ENCODE data around the gene MTRR.
A peak's percentile ranks its signal among the peaks of the same experiment; 100 is the strongest.

Gene MTRR

DNA sequence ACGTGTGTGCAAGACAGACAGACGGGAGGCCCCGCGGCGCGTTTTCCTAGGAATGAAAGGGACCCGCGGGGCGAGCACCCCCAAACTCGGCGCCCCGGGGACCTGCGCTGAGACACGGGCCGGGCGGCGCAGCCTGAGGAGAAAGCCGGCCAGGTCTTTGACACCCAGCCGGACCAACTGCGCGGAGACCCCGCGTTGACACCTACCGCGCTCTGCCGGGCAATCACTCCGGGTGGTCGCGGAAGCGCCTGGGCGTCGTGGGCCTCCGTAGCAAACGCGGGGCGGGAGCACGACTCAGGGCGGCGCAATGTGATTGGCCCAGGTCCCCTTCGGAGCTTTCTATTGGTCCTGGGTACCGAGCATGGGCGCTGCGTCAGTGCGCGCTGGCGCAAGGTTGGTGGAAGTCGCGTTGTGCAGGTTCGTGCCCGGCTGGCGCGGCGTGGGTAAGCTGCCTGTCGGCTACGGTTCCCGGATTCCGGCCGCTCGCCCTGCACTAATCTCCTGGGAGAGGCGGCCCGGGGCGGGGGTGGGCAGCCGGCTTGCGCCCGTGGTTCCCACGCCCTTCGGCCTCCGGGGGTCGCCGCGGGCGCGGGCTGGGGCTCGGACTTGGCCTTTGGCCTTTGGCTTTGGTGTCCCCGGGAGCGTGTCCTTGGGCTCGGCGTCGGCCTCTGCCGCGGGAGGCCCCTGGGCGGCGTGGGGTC lies at the start of gene MTRR, which contains the start of gene FASTKD3:
Gene MTRR (plus strand): TSS at position 376 of the 701 bp plus-strand sequence. CDS start 1,647 bp downstream, outside the sequence.
Gene FASTKD3 (minus strand): TSS at position 259 of the 701 bp plus-strand sequence. CDS start 948 bp downstream, outside the sequence.
- peak; percentile 91 for DNase-seq

DNA sequence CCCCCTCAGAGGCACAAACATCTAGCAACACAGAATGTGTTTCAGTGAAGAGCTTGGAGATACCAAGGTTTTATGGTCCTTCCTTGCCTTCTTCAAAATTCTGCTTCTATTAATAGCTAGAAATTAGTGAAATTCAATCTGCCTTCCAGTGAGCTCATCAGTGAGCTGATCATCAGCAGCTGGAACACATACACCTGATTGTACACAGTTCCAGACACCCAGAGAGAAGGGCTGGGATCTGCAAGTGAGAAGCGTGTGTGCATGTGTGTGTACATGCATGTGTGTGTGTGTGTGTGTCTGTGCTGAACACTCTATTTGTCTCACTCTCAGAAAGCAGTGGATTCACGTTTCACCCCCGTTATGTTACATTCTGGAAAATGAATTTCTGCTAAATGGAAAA lies 46.5 kb upstream of the MTRR start:
- no peak for DNase-seq

DNA sequence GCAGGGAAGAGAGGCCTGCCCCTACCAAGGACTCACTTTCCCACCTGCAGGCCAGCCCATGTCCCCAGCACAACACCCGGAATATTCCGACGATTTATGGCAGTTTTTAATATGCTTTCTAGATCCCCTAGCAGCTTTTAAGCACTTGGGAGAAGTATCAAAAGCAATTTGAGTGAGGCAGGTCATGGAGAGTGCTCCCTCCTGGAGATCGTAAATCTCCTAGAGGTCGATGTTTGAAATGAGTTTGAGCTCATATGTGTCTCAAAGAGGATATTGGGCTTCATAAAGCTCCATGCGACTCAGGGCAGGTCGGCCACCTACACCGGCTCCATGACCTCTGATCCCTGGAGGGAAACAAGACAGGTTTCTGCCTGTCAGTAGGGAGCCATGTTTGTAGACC lies 45.4 kb upstream of the MTRR start:
- DNase-seq: no peak

DNA sequence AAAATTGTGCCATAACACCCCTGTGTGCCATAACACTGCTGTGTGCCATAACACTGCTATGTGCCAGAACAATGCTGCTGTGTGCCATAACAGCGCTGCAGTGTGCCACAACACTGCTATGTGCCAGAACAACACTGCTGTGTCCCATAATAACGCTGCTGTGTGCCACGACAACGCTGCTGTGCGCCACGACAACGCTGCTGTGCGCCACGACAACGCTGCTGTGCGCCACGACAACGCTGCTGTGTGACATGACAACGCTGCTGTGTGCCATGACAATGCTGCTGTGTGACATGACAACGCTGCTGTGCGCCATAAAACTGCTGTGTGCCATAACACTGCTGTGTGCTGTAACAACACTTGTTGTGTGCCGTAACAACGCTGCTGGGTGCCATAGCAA lies 44.0 kb upstream of the MTRR start:
- no peak for DNase-seq

DNA sequence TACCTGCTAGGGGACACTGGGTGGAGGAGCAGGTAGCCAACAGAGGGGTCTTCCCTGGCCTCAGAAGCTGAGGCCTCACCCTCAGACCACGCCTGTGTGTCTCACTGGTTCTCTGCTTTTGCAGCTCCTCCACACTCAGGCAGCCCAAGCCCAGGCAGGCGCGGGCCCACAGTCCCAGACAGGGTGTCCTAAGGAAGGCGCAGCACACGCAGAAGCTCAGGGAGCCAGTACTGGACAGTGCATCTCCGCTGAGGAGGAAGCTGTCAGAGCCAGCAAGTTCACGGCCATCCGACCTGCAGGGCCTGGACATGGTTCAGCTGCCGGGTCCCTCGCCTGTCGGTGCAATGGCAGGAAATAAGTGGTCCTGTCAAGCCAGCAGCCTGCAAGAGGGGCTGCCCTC lies 43.3 kb upstream of the MTRR start:
- DNase-seq: no peak

DNA sequence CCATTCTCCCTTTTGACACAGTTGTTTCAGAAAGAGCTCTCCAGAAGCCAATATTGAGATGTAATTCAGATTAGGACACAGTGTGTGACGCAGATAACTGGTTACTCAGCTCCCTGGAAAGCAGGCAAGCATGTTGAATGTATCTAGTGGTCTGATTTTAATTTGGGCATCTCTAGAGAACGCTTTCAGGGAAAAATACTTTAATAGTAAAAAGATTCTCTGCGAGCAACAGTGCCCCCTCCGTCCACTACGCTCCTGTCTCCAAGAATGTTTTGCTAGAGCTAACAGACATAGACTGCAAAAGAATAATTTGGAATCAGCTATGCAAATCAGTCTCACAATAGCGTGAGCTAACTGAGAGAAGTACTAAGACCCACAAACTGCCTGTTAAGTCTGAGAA lies 41.3 kb upstream of the MTRR start:
- DNase-seq: no peak

DNA sequence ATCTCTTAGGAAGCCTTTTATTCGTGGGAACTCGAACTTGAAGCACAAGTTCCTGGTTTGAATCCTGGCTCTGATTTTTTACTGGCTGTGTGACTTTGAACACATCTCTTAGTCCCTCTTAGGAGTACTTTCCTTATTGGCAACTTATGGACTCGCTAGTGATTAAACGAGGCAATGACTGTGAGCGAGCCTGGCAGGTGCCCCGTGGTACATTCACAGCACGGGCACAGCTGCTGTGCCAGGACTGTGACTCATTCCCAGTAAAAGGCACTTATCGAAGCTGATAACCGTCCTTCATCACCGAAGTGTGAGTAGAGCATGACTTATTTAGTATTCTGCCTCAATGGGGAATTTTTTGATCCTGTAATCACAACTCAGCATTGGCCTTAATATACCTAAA lies 40.7 kb upstream of the MTRR start:
- no peak for DNase-seq

DNA sequence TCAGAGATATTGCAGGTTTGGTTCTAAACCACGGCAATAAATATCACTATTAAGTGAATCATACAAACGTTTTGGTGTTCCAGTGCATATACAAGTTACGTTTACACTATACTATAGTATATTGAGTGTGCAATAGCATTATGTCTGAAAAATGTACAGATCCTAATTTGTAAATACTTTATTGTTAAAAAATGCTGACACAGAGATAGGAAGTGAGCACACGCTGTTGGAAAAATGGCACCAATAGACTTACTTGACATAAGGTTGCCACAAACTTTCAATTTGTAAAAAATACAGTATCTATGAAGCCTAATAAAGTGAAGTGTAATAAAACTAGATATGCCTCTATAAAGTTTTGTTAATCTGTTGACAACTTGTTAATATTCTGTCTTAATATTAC lies 34.0 kb upstream of the MTRR start:
- DNase-seq: no peak

DNA sequence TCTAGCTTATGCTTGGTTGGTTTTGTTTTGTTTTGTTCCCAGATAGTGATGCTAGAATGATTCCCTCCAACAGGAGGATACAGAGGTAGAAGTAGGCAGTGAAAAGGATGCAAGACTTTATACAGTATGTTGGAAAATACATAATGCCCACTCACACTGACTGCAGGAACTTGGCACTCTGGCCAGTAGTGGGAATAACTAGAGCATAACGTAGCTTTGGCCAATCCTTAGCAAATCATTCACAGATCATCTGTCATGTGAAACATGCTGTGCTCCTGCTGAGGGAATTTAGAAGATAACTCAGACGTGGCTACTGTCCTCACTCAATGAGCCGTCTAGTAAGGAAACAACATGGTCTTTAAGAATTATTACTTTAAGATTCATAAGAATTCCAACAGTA lies 31.5 kb upstream of the MTRR start:
- no peak for DNase-seq

DNA sequence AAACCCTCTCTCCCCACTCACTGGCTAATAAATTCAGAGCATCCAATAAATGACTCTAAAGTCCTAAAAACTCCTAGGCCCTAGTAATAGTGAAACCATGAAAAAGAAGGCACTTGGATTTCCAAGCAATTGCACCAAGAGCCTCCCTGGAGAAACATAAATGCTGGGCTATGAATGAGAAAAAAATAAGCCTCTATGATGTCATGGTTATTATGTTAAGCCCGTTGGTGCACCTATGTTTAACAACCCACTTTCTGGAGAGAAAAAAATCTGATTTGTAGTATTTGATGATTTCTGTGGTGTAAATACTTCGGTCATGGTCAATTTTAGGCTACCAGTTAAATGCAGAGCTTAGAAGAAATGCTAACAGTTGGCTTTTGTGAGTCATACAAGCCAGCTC lies 26.4 kb upstream of the MTRR start:
- no peak for DNase-seq

DNA sequence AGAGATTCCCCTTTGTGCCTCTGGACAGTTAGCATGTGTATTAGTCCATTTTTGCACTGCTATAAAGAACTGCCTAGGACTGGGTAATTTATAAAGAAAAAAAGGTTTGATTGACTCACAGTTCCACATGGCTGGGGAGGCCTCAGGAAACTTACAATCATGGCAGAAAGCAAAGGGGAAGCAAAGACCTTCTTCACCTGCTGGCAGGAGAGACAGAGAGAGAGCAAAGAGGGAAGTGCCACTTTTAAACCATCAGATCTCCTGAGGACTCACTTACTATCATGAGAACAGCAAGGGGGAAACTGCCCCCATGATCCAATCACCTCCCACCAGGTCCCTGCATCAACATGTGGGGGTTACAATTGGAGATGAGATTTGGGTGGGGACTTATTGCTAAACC lies 24.0 kb upstream of the MTRR start:
- no peak for DNase-seq

DNA sequence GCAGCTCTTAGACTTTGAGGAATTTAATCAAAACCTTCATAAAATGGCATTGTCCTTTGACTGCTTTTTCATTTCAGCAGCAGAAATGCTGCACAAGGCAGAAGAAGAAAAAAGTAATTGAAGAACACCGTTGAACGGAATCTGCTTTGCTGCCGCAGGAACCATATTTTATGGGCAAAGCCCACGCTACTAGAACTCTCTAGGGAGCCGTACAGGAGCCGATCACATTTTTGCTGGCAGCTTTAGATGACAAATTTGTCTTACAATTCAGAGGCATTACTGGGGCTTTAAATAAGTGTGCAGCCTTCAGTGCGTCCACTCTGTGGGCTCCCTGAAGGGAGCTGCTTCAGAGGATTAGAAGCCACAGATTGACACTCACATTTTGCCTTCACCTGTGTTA lies 23.4 kb upstream of the MTRR start:
- DNase-seq: no peak

DNA sequence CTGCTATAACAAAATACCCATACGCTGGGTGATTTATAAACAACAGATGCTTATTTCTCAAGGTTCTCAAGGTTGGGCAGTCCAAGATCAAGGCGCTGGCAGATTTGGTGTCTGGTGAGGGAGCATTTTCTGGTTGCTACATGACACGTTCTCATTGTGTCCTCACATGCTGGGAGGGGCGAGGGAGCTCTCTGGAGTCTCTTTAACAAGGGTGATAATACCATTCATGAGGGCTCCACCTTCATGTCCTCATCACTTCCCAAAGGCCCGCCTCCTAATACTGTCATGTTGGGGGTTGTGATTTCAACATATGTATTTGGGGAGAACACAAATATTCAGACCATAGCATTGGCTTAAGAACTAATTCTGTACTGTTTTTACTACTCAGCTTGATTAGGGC lies 22.6 kb upstream of the MTRR start:
- no peak for DNase-seq

DNA sequence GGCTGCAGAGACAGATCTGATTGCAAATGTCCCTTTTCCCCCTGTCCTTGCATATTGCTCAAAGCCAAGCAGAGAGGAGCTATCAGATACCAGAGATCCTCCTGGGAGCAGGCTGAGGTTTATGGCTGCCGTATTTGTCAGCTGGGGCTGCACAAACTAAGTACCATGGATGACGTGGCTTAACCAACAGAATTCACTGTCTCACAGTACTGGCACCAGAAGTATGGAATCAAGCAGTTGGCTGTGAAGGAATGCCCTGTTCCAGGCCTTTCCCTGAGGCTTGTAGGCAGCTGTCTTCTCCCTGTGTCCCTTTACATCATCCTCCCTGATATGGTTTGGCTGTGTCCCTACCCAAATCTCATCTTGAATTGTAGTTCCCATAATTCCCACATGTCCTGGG lies 20.7 kb upstream of the MTRR start:
- no peak for DNase-seq

DNA sequence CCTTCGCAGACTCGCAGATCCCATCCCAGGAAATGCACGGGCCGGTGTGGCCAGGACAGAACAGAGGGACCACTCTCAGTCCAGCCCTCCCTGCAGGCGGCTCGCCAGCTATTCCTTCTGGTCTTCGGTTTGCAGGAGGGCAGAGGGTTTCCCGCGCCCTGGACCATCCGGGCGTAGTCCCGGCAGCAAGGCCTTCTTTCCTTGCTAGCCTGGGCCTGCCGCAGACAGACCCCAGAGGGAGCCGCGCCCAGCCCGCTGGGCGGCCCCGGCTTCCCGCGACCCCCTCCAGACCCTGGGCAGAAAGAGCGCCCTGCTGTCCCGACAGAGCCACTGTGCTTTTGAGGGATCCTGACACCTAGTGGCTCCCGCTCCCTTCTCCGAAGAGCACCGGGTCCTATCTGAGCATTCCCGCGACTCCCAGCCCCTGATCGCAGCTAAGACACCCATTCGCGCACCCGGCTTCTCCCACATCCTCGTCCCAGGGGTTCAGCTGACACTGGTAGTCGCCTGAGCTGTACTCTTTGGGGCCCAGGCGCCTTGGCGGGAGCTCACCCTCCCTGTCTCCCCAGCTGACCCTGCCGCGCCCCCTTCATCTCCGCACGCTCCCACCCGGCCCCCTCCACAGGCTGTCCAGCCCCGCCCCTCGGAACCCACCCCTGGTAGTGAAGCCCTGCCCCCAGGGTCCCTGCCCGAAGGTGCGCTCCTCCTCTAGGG lies 19.1 kb upstream of the MTRR start:
- DNase-seq: no peak

DNA sequence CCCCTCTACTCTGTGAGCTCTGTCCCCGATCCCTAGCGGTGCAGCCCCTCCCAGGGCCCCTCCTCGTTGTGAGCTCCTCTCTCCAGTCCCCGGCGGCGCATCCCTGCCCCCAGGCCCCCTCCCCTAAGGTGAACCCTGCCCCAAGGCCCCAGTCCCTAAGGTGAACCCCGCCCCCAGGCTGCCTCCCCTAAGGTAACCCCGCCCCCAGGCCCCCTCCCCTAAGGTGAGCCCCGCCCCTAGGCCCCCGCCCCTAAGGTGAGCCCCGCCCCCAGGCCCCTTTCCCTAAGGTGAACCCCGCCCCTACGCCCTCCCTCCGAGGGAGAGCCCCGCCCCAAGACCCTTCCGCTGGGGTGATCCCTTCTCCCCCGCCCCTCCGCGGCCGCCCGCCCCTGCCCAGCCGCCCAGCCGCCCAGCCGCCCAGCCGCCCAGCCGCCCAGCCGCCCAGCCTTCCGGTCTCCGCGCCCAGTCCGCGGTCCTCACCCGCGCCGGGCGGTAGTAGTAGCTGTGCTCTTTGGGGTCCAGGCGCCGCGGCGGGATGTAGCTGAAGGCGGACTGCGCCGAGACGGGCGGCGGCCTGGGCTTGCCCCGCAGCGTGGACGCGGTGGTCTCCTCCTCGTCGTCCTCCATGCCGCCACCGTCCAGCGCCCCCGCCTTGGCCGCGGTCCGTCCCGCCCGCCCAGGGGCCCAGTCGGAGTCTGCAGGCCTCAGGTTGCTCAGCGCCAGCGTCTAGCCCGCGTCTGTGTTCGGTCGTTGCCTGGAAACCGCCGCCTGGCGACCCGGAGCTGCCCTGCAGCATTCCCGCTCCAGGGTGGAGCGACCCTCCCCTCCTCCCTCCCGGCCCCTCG lies 18.3 kb upstream of the MTRR start, which contains the start of gene CFAP90:
Gene CFAP90 (minus strand): TSS at position 739 of the 845 bp plus-strand sequence. CDS start 112 bp downstream, at position 627.
- DNase-seq: peak; percentile 41

DNA sequence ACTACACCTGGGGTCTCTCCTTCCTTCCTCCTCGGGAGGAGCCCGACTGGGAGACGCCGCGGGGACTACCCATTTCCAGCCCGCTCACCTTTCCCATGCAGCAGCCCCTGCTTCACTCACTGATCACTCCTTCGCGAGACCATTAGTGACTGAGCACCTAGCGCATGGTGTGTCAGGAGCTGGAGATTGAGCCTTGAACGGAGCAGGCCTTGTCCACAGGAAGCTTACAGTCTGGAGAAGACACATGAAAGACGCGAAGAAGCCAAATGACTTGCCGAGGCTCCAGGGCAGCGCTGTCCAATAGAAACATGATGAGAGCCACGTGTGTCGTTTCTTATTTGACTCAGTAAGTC lies 17.7 kb upstream of the MTRR start:
- no peak for DNase-seq

DNA sequence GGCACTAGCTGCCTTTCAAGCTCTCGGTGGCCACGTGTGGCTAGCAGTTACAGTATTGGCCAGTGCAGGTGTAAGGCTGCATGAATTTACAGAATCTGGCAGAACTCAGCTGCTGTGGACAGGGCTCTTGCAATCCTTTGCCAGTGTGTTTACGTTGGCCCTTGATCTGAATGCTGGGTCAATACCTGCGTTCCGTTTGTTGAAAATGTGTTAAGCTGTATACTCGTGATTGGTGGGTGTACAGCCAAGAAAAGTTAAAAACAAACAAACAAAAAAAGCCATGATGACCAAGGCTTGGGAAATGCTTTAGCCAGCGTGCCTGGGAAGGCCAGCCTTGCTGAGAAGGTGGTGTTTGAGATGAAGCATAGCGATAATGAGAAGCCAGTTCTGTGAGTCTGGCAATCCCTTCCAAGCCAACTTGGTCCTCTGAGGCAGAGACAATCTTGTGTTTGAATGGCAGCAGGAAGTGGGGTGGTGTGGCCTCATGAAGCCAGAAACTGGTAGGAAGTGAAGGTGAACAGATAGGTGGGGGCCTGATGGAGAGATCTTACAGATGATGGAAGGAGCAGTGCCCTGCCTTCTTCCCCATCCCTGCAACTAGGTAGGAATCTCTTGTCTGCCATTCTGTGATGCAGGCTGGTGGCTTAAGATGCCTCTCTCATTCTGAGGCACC lies 17.2 kb upstream of the MTRR start:
- DNase-seq: no peak

DNA sequence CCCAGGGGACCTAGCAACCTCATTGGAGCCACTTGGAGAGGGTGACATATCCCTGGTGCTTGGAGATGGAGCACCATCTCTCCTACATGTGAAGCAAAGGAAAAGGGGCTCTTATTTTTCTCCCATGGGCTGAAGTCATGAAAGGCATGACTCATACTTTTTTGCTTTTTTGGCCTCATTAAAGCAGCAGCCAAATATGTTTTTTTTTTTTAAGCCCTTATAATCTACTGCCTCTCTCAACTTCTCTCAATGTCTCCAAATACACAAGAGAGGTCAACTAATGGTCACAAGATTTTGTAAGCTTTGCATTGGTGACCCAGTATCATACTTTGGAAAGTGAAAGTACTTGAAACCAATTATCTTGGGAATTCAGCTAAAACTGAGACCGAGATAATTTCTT lies 16.4 kb upstream of the MTRR start:
- DNase-seq: no peak

DNA sequence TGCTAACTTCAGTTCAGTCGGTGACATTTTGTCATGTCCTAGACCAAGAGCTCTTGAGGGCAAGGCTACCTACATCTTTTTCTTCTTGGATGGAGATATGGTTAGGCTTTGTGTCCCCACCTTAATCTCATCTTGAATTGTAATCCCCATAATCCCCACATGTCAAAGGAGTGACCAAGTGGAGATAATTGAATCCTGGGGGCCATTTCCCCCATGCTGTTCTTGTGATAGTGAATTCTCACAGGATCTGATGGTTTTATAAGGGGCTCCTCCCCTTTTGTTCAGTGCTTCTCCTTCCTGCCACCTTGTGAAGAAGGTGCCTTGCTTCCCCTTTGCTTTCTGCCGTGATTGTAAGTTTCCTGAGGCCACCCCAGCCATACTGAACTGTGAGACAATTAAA lies 16.0 kb upstream of the MTRR start:
- no peak for DNase-seq

DNA sequence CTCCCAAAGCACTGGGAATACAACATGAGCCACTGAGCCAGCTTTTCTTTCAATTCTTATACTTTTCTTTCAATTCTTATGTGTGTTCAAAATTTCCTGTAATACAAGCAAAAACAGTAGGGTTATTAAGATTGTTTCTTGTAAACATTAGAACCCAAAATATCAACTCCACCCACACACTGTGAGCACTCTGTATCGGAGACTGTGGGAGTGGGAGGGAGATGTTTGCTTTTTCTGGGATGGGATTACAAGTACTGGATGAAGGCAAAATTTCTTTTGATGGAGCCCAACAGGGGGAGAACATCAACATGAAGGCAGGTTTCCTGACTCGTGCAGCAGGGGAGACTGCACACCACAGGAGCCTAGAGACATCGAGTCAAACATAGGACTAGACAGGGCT lies 13.3 kb upstream of the MTRR start:
- DNase-seq: no peak

DNA sequence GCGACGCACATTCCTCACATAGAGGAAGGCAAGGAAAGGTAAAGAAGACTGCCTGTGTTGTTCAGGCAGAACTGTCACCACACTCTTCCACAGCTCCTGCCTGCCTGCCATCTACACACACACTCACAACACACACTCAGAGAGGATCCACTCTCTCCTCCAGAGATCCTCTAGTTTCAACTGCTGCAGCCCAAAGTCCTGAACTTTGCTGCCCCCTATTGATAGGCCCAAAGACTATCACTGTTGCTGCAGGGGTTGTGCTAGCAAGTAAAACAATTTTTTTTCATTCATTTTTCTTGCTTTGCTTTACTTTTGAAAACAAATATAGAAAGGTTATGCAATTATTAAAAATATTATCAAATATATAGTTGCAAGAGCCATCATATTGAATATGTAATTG lies 12.1 kb upstream of the MTRR start:
- DNase-seq: peak; percentile 60

DNA sequence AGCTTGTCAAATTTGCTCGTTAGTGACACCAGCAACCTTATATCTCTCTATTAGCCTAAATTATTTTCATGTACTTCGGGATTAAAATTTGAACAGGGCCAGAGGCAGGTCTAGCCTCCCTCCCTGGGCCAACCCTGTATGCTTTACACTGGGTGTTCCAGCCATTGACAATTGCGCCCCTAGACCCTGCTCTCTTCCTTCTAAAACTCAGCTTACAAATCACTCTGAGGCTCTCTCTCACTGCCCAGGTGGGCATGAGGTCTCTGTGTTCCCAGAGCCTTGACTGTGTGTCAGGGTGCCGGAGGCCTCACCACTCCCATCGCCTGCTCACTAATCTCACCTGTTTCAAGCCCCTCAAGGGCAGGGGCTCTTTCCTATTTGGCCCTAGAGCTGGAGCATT lies 11.6 kb upstream of the MTRR start:
- no peak for DNase-seq
